Panc1 (cell line): ENCODE measurements around the gene DSCAML1. TPM values are rescaled to one million over a fixed set of nuclear protein-coding genes. Genes with fewer than 3 reads are reported as not detected.

Experiments
- ATAC-seq: fragments of 200-7000 bp; cut with Tn5 transposase; 2 replicates; pipeline ENCODE4 v1.9.1; 2020; ENCODE audit warnings: mild to moderate bottlenecking, moderate library complexity
- BruUV-seq: library from RNA; stranded (reverse); fragments of 400-500 nt; replicated peaks from 2 replicates; lab custom pipeline; 2021; lab: Mats Ljungman, UMichigan
- CTCF ChIA-PET: fragments of 300-600 bp; sonication (Branson Sonifier 250); formaldehyde crosslinking; loops from one replicate; lab custom pipeline; 2022; ENCODE audit warnings: antibody characterized with exemption; lab: Charles Lee
- POLR2A ChIA-PET: fragments of 300-600 bp; sonication (Branson Sonifier 250); formaldehyde crosslinking; loops from one replicate; lab custom pipeline; 2022; ENCODE audit warnings: antibody characterized with exemption; lab: Charles Lee
- DNase-seq: peaks from one replicate; pipeline ENCODE4 v3.0.0-alpha.2; 2010; ENCODE audit warnings: low read depth, low spot score
- H3K27ac ChIP-seq: 2 replicates; pipeline ENCODE4 v1.5.1; 2011; ENCODE audit warnings: mild to moderate bottlenecking, low read length, inconsistent platforms
- H3K27me3 ChIP-seq: fragments of 200-500 bp; sonication (Bioruptor generic); 2 replicates; pipeline ENCODE4 v1.6.0; 2014; ENCODE audit warnings: low read length, inconsistent platforms; ENCODE audit not compliant: control insufficient read depth, insufficient read depth
- H3K36me3 ChIP-seq: fragments of 200-500 bp; sonication (Bioruptor generic); 2 replicates; pipeline ENCODE4 v1.5.1; 2014; ENCODE audit warnings: inconsistent platforms, mild to moderate bottlenecking, low read length, moderate library complexity; ENCODE audit not compliant: control insufficient read depth, insufficient read depth
- H3K4me1 ChIP-seq: 2 replicates; pipeline ENCODE4 v1.5.1; 2011; ENCODE audit warnings: inconsistent platforms, mild to moderate bottlenecking, low read length, moderate library complexity; ENCODE audit not compliant: control insufficient read depth, insufficient read depth
- H3K4me3 ChIP-seq, 2 experiments: 2 replicates each; pipeline ENCODE4 v1.5.1; 2011 to 2012; ENCODE audit warnings: low read depth in 2 of 2, low read length in 2 of 2, mild to moderate bottlenecking in 2 of 2, inconsistent platforms in 1 of 2, moderate library complexity in 1 of 2
- H3K9me3 ChIP-seq: fragments of 200-500 bp; sonication (Bioruptor generic); 2 replicates; pipeline ENCODE4 v1.5.1; 2014; ENCODE audit warnings: low read depth, mild to moderate bottlenecking, inconsistent platforms, low read length, moderate library complexity; ENCODE audit not compliant: control insufficient read depth, insufficient read depth
- POLR2AphosphoS5 ChIP-seq: IDR thresholded peaks from 2 replicates; pipeline ENCODE4 v1.6.1; 2012; ENCODE audit warnings: mild to moderate bottlenecking, low read depth, low read length, moderate library complexity
- SIN3A ChIP-seq: IDR thresholded peaks from 2 replicates; pipeline ENCODE4 v1.6.1; 2012; ENCODE audit warnings: low read depth, mild to moderate bottlenecking, low read length, moderate library complexity, borderline replicate concordance; ENCODE audit not compliant: insufficient read depth
- TCF7L2 ChIP-seq: IDR thresholded peaks from 2 replicates; pipeline ENCODE4 v1.6.1; 2011; ENCODE audit warnings: mild to moderate bottlenecking, low read depth, low read length, inconsistent platforms
- in situ Hi-C: cut with HindIII; loops from 2 replicates; pipeline ENCODE4 v1.10.0; 2016; ENCODE audit warnings: low sequenced_read_pairs, low pct_unique_long_range_greater_than_20kb
- intact Hi-C: fragments of 100-400 bp; cut with micrococcal nuclease; formaldehyde crosslinking; loops from one replicate; pipeline ENCODE4 v1.10.0; 2022; ENCODE audit not compliant: unreplicated experiment
- total RNA-seq: library from RNA; stranded (reverse); gene quantifications from one replicate; pipeline ENCODE4 v1.2.1, GENCODE V29; 2021; ENCODE audit not compliant: unreplicated experiment
- TF ChIP-seq, protein P1 (sequence below): fragments of 450-650 bp; IDR thresholded peaks from 2 replicates; pipeline ENCODE4 v1.5.1; 2017; ENCODE audit warnings: mild to moderate bottlenecking
- TF ChIP-seq, protein P2 (sequence below), 2 experiments: IDR thresholded peaks; 2 replicates each; pipeline ENCODE4 v1.6.1; 2011 to 2012; ENCODE audit warnings: low read depth in 2 of 2, control low read depth in 1 of 2, low read length in 1 of 2, mild to moderate bottlenecking in 1 of 2, moderate library complexity in 1 of 2; ENCODE audit not compliant: insufficient read depth in 1 of 2

DSCAML1 gene
- total RNA-seq, 1 experiment from 2014 or later = 1.6 TPM

- ATAC-seq (no peak), DNase-seq (no peak)
- Histone ChIP-seq H3K4me3 (no peak overlapping the region), H3K36me3 (no peaks in the 10 kb centered on the region; the same call in 1 of the 2 replicates), H3K27me3 (peaks cover 35% of the 10 kb centered on the region), H3K27ac (no peak overlapping the region), H3K4me1 (peaks cover 10% of the 10 kb centered on the region), H3K9me3 (no peaks in the 10 kb centered on the region)
- in situ Hi-C loops = no loop called here
- no peak for TF ChIP-seq TCF7L2
- TF ChIP-seq, protein P1, sequence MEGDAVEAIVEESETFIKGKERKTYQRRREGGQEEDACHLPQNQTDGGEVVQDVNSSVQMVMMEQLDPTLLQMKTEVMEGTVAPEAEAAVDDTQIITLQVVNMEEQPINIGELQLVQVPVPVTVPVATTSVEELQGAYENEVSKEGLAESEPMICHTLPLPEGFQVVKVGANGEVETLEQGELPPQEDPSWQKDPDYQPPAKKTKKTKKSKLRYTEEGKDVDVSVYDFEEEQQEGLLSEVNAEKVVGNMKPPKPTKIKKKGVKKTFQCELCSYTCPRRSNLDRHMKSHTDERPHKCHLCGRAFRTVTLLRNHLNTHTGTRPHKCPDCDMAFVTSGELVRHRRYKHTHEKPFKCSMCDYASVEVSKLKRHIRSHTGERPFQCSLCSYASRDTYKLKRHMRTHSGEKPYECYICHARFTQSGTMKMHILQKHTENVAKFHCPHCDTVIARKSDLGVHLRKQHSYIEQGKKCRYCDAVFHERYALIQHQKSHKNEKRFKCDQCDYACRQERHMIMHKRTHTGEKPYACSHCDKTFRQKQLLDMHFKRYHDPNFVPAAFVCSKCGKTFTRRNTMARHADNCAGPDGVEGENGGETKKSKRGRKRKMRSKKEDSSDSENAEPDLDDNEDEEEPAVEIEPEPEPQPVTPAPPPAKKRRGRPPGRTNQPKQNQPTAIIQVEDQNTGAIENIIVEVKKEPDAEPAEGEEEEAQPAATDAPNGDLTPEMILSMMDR = no peak
- no TSS peak for BruUV-seq
- intact Hi-C loops = no loop called here
- CTCF ChIA-PET = no interaction called here
- POLR2A ChIA-PET = no interaction called here
Observed at GRCh38 chr11:117793583-117793982, 3.4 kb downstream of the DSCAML1 start.

GRCh38 chr11:117792992-117793391 is 4.0 kb downstream of the DSCAML1 start:
- BruUV-seq = no TSS peak

More at GRCh38 chr11:117792992-117793391, 4.0 kb downstream of the DSCAML1 start:
- ChIA-PET POLR2A (no interaction called here), CTCF (interaction anchor here (0.6 kb wide), 1 partner anchor 404 kb away, joined by 5 read pairs; no protein-coding TSS in a partner anchor)
- no peak for DNase-seq
- no peak for ATAC-seq
- Histone ChIP-seq H3K9me3 (no peaks in the 10 kb centered on the region), H3K36me3 (no peaks in the 10 kb centered on the region; the same call in 1 of the 2 replicates), H3K4me1 (peaks cover 10% of the 10 kb centered on the region), H3K27me3 (peaks cover 30% of the 10 kb centered on the region), H3K4me3 (no peak overlapping the region), H3K27ac (no peak overlapping the region)
- intact Hi-C loops (no loop called here), in situ Hi-C loops (no loop called here)
- TF ChIP-seq, protein P2, sequence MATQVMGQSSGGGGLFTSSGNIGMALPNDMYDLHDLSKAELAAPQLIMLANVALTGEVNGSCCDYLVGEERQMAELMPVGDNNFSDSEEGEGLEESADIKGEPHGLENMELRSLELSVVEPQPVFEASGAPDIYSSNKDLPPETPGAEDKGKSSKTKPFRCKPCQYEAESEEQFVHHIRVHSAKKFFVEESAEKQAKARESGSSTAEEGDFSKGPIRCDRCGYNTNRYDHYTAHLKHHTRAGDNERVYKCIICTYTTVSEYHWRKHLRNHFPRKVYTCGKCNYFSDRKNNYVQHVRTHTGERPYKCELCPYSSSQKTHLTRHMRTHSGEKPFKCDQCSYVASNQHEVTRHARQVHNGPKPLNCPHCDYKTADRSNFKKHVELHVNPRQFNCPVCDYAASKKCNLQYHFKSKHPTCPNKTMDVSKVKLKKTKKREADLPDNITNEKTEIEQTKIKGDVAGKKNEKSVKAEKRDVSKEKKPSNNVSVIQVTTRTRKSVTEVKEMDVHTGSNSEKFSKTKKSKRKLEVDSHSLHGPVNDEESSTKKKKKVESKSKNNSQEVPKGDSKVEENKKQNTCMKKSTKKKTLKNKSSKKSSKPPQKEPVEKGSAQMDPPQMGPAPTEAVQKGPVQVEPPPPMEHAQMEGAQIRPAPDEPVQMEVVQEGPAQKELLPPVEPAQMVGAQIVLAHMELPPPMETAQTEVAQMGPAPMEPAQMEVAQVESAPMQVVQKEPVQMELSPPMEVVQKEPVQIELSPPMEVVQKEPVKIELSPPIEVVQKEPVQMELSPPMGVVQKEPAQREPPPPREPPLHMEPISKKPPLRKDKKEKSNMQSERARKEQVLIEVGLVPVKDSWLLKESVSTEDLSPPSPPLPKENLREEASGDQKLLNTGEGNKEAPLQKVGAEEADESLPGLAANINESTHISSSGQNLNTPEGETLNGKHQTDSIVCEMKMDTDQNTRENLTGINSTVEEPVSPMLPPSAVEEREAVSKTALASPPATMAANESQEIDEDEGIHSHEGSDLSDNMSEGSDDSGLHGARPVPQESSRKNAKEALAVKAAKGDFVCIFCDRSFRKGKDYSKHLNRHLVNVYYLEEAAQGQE (IDR thresholded peaks at IDR 0.05; ENCODE audit: insufficient read depth in 1 of 2, low read depth in 2 of 2, low read length in 1 of 2) = no peak
- TF ChIP-seq, protein P1 = no peak
- TF ChIP-seq TCF7L2 (no peak), SIN3A (no peak), POLR2AphosphoS5 (no peak)
